ENCODE data around the gene CERS6.
"Not testable (repeated sequence)": the region's sequence is repeated elsewhere in the genome, so short reads cannot be mapped to it uniquely, and the experiment has no call there.

Gene CERS6

DNA sequence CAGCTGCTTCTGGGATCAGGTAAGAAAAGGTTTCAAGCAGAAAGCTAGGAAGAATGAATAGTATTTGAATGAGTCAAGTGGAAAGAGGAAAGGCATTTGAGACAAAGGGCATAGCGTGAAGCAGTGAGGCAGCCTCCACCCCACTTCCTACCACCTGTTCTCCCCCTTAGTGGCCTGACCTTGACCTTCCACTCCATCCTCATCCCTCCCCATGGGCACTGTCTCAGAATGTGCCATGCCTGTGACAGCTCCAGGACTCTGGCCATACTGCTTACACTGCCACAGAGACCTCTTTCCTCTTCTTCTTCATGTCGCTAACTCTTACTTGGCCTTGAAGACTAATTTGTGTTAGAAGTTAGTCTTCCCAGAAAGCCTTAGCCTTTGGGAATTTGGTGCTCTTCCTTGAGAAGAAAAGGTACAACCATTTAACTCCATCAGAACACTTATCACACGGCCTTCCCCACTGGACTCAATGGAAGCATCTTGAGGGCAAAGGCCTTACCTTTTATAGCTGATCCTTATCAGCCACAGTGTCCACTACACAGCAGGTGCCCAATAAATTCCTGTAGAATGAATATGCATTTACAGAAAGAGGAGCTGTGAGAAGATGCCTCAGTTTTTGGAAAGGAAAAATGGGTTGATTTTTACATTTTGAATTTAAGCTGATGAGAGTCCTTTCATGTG, 331.2 kb downstream of the CERS6 start:
- DNase-seq: no peak

GRCh38 chr2:168787782-168788376, 331.8 kb downstream of the CERS6 start:
- DNase-seq: no peak

- no peak for DNase-seq
These were observed 333.7 kb downstream of the CERS6 start for GRCh38 chr2:168789776-168790175.

DNA sequence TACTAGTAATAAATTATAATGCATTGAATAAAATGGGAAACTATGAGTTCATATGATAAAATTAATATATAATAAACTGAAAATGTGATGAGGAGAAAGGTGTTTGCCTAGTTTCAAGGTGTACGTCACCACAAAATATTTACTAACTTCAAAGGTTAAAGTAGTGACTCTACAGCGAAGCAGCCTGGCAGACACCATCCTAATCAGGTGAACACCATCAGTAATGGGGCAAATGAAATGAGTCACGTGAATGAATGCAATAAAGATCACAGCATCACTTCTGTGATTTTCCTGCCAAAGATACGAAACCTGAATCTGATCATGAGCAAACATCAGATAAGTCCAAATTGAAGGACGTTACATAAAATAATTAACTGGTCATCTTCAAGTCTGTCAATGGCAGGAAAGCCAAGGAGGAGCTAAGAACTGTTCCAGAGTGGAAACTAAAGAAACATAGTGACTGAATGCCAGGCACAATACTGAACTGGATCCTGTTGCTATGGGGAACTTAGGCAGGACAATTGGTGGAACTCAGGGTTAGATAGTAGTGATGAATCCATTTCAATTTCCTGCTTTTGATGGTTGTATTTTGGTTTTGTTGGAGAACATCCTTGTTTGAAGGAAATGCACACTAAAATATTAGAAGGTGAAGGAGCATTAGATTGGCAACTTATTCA, 334.3 kb downstream of the CERS6 start:
- no peak for DNase-seq

DNA sequence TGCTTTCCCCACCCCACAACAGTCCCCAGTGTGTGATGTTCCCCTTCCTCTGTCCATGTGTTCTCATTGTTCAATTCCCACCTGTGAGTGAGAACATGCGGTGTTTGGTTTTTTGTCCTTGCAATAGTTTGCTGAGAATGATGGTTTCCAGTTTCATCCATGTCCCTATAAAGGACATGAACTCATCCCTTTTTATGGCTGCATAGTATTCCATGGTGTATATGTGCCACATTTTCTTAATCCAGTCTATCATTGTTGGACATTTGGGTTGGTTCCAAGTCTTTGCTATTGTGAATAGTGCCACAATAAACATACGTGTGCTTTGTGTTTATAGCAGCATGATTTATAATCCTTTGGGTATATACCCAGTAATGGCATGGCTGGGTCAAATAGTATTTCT, 335.1 kb downstream of the CERS6 start:
- not testable (repeated sequence) for DNase-seq

- DNase-seq: no peak
These were observed 337.5 kb downstream of the CERS6 start for GRCh38 chr2:168793596-168793995.

GRCh38 chr2:168794968-168795367, 338.9 kb downstream of the CERS6 start:
- no peak for DNase-seq

DNA sequence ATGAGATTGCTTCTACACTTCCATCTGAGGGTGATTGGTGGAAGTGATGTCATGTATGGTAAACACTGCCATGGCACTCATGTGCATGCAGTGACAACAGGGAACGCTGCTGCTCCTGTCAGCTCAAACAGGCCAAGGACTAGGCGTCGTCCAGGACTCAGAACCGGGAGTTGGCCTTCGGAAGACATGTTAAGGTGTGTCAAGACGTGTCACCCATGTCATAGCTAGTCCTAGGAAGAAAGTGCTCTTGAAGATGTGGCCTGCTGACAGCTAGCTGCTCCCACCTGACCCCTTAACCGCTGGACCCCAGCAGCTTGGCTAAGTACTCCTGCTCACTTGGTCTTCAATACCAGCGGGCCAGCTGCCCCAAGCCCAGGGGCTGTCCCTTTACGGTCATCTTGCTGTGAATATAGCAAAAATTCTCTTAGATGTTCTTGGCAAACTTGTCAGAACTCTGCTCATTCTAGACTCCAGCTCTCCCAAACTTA, 340.1 kb downstream of the CERS6 start:
- DNase-seq: no peak

DNA sequence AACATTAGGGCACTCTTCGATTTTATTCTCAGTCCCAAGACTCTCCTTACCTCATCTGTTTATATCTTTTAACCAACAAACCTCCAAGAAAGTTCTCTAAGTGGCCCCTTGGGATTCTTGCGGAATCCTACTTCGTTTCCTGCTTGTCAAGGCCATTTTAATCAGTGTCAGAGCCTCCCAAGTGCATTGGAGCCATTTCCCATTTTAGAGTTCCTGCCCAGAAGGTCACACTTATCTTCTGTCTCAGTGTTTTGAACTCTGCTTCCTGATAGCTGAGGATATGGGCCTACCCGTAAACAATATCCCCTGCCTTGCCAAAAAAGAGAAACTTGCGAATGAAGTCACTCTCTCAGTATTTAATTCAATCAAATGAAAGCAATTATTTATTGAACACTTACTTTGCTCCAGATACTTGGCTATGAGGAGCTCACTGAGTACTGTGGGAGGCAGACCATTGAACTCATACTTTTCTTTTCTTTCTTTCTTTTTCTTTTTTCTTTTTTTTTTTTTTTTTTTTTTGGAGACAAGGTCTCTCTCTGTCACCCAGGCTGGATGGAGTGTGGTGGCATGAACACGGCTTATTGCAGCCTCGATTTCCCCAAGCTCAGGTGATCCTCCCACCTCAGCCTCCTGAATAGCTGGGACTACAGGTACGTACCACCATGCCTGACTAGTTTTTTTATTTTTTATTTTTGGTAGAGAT, 340.7 kb downstream of the CERS6 start:
- DNase-seq: no peak

- no peak for DNase-seq
These were observed 341.2 kb downstream of the CERS6 start for GRCh38 chr2:168797286-168797655.

- DNase-seq: no peak
These were observed 342.2 kb downstream of the CERS6 start for GRCh38 chr2:168798076-168798887.

GRCh38 chr2:168798888-168799410, 342.9 kb downstream of the CERS6 start:
- no peak for DNase-seq

DNA sequence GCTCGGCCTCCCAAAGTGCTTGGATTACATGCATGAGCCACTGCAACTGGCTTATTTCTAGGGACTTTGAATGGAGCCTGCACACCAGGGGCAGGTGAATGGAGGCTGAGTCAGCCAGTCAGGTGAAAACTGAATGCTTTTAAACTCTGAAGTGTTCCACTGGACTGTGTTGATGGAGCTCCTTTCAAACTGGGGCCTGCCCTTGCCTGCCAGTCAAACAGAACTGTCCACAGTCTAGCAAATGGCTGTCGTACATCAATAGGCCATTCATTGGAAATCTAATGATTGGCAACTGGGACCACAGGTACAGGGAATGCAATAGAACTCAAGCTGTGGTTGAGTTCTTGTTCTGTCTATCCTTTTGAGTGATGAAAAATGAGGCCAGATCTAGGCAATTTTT, 345.4 kb downstream of the CERS6 start:
- no peak for DNase-seq

GRCh38 chr2:168801961-168802858, 346.1 kb downstream of the CERS6 start, which contains the start of gene NOSTRIN:
Gene NOSTRIN, plus strand, starts transcription at chr2:168802637. Its CDS starts 10 bp downstream, at chr2:168802647.
- DNase-seq: no peak

DNA sequence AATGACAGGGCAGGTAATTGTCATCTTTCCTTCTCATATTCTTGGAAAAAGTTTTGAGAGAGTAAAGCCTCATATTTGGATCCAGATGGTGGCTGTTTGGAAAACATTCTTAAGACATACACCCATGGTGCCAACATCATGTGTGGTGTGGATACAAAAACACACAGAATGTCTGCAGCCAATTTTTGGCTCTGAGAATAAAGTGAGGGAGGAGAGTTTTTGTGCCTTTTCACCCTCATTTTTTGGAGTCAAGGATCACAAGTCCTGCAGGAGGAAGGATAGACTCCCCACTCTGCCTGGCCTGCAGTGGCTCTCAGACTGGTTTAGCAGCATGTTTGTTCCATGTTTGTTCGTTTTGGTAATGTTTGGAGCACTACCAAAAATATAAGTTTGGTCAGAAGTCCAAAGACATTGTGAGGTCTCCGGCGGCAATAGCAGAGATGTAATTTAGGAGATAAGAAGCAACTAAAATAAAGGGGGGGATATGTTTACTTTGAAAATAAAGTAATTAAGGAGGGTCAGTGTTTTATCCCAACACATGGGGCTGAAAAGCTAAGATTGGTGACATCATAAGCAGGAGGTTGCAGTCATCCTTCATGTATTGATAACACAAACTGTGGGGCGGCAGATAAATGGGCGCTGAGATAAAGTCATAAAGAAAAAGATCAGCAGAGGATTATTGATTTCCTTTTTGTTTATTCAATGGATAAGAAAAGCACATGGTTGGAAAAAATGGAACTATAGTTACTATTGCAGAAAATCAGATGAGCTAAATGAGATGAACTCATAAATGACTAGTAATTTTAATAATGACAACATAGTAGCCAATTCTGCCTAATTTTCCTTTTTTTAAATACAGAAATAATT, 347.0 kb downstream of the CERS6 start:
- no peak for DNase-seq

DNA sequence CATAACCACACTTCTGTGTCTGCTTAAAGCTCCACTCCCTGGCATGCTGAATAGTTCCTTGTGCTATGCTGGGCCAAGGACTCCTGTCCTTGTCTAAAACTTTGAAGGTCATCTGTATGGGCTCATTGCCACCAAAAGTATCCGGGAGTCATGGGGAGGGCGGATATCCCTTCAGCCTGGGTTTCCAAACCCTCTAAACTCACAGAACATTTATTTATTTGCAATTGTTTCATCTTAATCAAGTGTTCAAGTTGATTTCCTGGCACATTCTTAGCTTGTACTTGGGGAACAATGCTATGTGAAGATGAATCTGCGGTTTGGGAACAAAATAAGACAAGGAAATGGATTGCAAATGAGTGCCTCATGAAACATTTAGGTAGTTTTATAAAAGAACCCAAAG, 348.1 kb downstream of the CERS6 start:
- DNase-seq: no peak

DNA sequence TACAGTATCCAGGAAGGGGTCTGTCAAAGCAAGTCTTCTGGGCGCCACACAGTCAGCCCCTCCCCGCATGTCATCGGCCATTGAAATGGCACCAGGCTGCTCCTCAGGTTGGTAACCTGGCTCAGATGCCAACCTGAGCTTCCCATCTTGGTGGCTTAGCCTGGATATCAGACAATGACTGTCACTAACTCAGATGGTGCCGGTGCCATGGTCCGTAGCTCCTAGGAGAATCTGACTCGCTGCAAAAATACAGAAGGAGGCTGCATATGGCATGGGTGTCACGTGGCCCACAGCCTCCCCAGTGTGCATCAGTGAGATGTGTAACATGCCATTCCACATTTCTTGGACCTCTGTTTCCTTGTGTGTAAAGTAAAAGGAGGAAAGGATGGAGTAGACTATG, 349.5 kb downstream of the CERS6 start:
- DNase-seq: no peak

DNA sequence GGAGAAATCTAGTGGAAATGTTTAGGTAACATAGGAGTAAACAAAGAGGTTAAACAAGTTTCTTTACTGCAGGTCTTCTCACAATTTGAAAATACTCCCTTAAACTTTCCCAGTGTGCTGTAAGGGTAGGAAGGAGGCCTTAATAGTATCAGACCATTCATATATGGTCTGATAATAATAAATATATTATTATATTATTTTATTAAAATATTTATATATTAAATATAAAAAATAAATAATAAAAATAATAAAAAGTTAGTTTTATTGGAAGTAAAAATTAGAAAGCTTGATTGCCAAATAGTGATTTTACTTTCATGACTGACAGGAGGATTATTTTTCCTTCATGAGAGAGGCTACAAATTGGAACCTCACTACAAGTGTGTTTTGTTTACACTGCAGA, 353.5 kb downstream of the CERS6 start:
- DNase-seq: no peak

GRCh38 chr2:168810235-168810634, 354.2 kb downstream of the CERS6 start:
- DNase-seq: no peak

- no peak for DNase-seq
These were observed 355.6 kb downstream of the CERS6 start for GRCh38 chr2:168811696-168812095.

Data from GOT3 (cell line).